Cardiac muscle cell (in vitro differentiated cells and primary cell): ENCODE measurements around the gene STRBP. TPM values are rescaled to one million over a fixed set of nuclear protein-coding genes. Genes with fewer than 3 reads are reported as not detected.

Experiments used
- DNase-seq, 2 donors: peaks; one replicate each; pipeline versions ENCODE4 v3.0.0 to v3.0.0-alpha.2; 2010 to 2017; ENCODE audit warnings: low read depth in 1 of 2, low spot score in 1 of 2
- H3K27ac ChIP-seq: fragments of 200-600 bp; sonication (generic); 2 replicates; pipeline ENCODE4 v1.5.1; 2016
- H3K27me3 ChIP-seq: fragments of 200-600 bp; sonication (generic); 2 replicates; pipeline ENCODE4 v1.6.0; 2016; ENCODE audit warnings: control low read depth
- H3K36me3 ChIP-seq: fragments of 200-600 bp; sonication (generic); 2 replicates; pipeline ENCODE4 v1.5.1; 2016; ENCODE audit warnings: control low read depth
- H3K4me1 ChIP-seq: fragments of 200-600 bp; sonication (generic); 2 replicates; pipeline ENCODE4 v1.8.1; 2017; ENCODE audit warnings: low read depth, mild to moderate bottlenecking, mixed run types
- H3K4me3 ChIP-seq: fragments of 200-600 bp; sonication (generic); 2 replicates; pipeline ENCODE4 v1.5.1; 2016; ENCODE audit warnings: mild to moderate bottlenecking
- H3K9me3 ChIP-seq: fragments of 200-600 bp; sonication (generic); 2 replicates; pipeline ENCODE4 v1.5.1; 2017; ENCODE audit warnings: low read depth, mild to moderate bottlenecking, control low read depth
- CTCF ChIP-seq: IDR thresholded peaks from 2 replicates; pipeline ENCODE4 v1.5.1; 2012; ENCODE audit warnings: low read depth, mild to moderate bottlenecking, low read length
- polyA plus RNA-seq: library from polyadenylated mRNA; unstranded; fragments of >200 nt; fragmentation: Nextera tagmentation; extraction: Ambion mirVana; gene quantifications from 2 replicates; pipeline ENCODE4 v1.2.1, GENCODE V29; 2016
- total RNA-seq: library from RNA; depleted of rRNA; stranded (reverse); fragments of >200 nt; gene quantifications from 2 replicates; pipeline ENCODE4 v1.2.3, GENCODE V29; 2016

The STRBP gene
- total and polyA plus RNA-seq, 2 experiments from 2014 or later, result 34.1 to 42.9 TPM

GRCh38 chr9:123311250-123311752 lies 42.9 kb upstream of the STRBP start:
- TF ChIP-seq CTCF, result no peak
- Histone ChIP-seq H3K4me3 (no peak overlapping the region), H3K27me3 (no peaks in the 10 kb centered on the region), H3K9me3 (no peaks in the 10 kb centered on the region), H3K27ac (no peak overlapping the region), H3K36me3 (no peaks in the 10 kb centered on the region), H3K4me1 (peaks cover 13% of the 10 kb centered on the region)
- no peak for DNase-seq

- Histone ChIP-seq H3K36me3 (no peaks in the 10 kb centered on the region), H3K9me3 (no peaks in the 10 kb centered on the region), H3K27me3 (no peaks in the 10 kb centered on the region), H3K4me3 (no peak overlapping the region), H3K4me1 (peaks cover 12% of the 10 kb centered on the region), H3K27ac (no peak overlapping the region)
- no peak for DNase-seq
- no peak for TF ChIP-seq CTCF
These were observed 42.3 kb upstream of the STRBP start for GRCh38 chr9:123310551-123311249.

GRCh38 chr9:123309611-123310010 lies 41.2 kb upstream of the STRBP start:
- no peak for TF ChIP-seq CTCF
- no peaks in the 10 kb centered on the region for H3K27me3 ChIP-seq
- DNase-seq, result peak in 1 of 2 donors; percentile 17
- peaks cover 17% of the 10 kb centered on the region for H3K4me1 ChIP-seq
- no peak overlapping the region for H3K4me3 ChIP-seq
- H3K27ac ChIP-seq, result no peak overlapping the region
- no peaks in the 10 kb centered on the region for H3K36me3 ChIP-seq
- H3K9me3 ChIP-seq, result no peaks in the 10 kb centered on the region

GRCh38 chr9:123305879-123306278 lies 37.5 kb upstream of the STRBP start:
- no peak for TF ChIP-seq CTCF
- Histone ChIP-seq H3K27ac (no peak overlapping the region), H3K36me3 (no peaks in the 10 kb centered on the region), H3K4me1 (peaks cover 13% of the 10 kb centered on the region), H3K4me3 (no peak overlapping the region), H3K27me3 (no peaks in the 10 kb centered on the region), H3K9me3 (no peaks in the 10 kb centered on the region)
- peak in 1 of 2 donors; percentile 58 for DNase-seq

- no peak for DNase-seq
- peaks cover 26% of the 10 kb centered on the region for H3K4me1 ChIP-seq
- no peak for TF ChIP-seq CTCF
- H3K4me3 ChIP-seq, result no peak overlapping the region
- H3K9me3 ChIP-seq, result no peaks in the 10 kb centered on the region
- H3K27me3 ChIP-seq, result no peaks in the 10 kb centered on the region
- no peaks in the 10 kb centered on the region for H3K36me3 ChIP-seq
- H3K27ac ChIP-seq, result no peak overlapping the region
These were observed 35.9 kb upstream of the STRBP start for GRCh38 chr9:123304340-123304691.
